Ureter (tissue), 1 donor: ENCODE measurements around the gene ANKUB1. TPM values are rescaled to one million over a fixed set of nuclear protein-coding genes. Genes with fewer than 3 reads are reported as not detected.

Source experiments
- total RNA-seq: library from RNA; stranded (reverse); gene quantifications from one replicate; pipeline ENCODE4 v1.2.4, GENCODE V29; 2023
- donor health status: DM: yes; HTN: yes; CAD: no.

Gene ANKUB1
- total RNA-seq, 1 donor from 2014 or later, result not detected

Other genes with a start within 250 kb of the ANKUB1 start
- 67.1 TPM for gene WWTR1, start 134.5 kb downstream of the ANKUB1 start, total RNA-seq
- 31.9 TPM for gene COMMD2, start 40.1 kb downstream of the ANKUB1 start, total RNA-seq
- gene RNF13, start 20.7 kb upstream of the ANKUB1 start, total RNA-seq, result 93.3 TPM
- gene PFN2, start 178.3 kb upstream of the ANKUB1 start, total RNA-seq, result 169 TPM